ENCODE measurements around the gene MRGPRF. TPM values are rescaled to one million over a fixed set of nuclear protein-coding genes. Genes with fewer than 3 reads are reported as not detected.

MRGPRF gene
- polyA plus RNA-seq, 4 donors, result 17.9 to 28.1 (median 20.8) TPM

GRCh38 chr11:68970921-68971636 lies 42.0 kb downstream of the MRGPRF start:
- no peak for DNase-seq (ENCODE audit: low read depth in 4 of 4, low spot score in 3 of 4)

- no peak for DNase-seq (ENCODE audit: low read depth in 4 of 4, low spot score in 3 of 4)
Measured at GRCh38 chr11:68969386-68969785, 43.7 kb downstream of the MRGPRF start.

- no peak for DNase-seq (ENCODE audit: low read depth in 4 of 4, low spot score in 3 of 4)
Measured at GRCh38 chr11:68968306-68969250, 44.5 kb downstream of the MRGPRF start.

DNA sequence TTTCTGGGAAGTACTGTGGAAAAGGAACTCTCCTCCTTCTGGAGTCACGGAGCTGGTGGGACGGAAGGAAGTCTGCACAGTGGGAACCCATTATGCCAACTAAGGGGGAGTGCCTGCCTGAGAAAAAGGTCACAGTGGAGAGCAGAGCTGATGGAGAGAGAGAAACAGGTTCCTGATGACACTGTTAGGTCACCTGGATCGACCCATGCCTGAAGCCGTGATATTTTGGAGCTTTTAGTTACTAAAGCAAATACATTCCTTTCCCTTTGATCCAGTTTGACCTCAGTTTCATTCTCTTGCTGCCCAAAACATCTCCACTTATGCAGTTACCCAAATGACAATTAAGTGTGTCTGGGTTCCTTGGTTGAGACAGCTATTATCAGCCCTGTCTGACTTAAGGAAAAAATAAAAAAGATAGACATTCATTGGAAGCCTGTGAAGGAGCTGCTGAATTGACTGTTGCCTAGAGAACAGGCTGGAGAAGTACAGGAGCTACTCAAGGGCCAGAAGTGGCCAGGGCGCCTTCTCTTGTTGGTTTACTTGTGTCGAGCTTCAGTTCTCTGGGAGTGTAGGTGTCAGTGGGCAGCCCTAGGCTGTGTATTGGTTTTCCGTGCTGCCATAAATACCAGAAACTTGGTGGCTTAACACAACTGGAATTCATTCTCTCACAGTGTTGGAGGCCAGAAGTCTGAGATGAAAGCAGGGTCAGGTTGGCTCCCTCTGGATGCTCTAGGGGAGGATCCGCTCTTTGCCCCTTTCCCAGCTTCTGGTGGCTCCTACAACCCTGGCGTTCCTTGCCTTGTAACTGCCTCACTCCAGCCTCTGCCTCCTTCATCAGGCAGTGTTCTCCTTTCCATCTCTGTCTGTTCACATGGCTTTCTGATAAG lies 45.9 kb downstream of the MRGPRF start:
- DNase-seq (ENCODE audit: low read depth in 4 of 4, low spot score in 3 of 4), result no peak

GRCh38 chr11:68965901-68966853 lies 46.9 kb downstream of the MRGPRF start:
- no peak for DNase-seq (ENCODE audit: low read depth in 4 of 4, low spot score in 3 of 4)

DNA sequence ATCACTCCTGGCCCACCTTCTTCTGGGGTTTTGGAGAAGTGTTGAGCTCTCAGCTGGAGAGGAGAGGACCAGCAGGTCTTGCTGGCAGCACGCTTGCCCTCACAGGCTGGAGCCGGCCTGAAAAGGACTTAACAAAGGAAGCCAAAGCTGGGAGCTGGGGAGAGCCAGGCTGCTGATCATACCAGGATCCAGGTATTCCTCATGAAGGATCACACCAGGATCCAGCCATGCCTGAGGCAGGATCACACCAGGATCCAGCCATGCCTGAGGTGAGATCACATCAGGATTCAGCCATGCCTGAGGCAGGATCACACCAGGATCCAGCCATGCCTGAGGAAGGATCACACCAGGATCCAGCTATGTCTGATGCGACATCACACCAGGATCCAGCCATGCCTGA lies 49.3 kb downstream of the MRGPRF start:
- no peak for DNase-seq (ENCODE audit: low read depth in 4 of 4, low spot score in 3 of 4)

DNA sequence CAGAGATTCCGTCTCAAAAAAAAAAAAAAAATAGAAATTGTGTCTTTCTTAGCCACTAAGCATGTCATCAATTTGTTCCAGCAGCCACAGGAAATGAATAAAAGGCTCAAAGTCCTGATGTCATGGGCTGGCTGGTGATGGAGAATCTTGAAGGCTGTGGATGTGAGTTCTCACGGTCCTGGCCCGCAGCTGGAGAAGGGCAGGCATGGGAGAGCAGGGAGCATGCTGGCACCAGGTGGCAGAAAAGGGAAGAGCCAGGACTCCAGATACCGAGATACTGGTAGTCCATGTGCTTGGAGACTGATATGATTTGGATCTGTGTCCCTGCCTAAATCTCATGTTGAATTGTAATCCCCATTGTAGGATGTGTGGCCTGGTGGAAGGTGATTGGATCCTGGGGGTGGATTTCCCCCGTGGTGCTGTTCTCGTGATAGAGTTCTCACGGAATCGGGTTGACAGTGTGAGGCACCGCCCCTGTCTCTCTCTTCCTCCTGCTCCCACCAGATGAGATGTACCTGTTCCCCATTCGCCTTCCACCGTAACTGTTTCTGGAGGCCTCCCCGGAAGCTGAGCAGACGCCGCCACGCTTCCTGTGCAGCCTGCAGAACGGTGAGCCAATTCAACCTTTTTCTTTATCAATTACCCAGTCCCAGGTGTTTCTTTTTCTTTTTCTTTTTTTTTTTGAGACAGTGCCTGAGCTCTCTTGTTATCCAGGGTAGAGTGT lies 50.4 kb downstream of the MRGPRF start:
- no peak for DNase-seq (ENCODE audit: low read depth in 4 of 4, low spot score in 3 of 4)

DNA sequence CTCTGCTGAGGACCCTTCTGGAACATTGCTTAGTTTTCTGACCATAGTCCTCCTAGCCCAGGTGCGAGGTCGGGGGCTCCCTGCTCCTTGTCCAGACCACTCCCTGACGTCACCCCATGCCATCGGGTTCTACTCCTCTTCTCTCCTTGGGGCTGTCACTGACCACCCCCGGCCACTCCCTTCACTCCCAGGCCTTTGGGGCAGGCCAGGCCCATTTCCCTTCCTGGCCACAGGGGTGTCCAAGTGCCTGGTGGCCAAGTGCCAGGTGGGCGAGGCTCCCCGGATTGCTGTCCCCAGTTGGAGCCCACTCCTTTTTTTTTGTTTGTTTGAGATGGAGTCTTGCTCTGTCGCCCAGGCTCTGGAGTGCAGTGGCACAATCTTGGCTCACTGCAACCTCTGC lies 51.8 kb downstream of the MRGPRF start:
- DNase-seq (ENCODE audit: low read depth in 4 of 4, low spot score in 3 of 4), result no peak

DNA sequence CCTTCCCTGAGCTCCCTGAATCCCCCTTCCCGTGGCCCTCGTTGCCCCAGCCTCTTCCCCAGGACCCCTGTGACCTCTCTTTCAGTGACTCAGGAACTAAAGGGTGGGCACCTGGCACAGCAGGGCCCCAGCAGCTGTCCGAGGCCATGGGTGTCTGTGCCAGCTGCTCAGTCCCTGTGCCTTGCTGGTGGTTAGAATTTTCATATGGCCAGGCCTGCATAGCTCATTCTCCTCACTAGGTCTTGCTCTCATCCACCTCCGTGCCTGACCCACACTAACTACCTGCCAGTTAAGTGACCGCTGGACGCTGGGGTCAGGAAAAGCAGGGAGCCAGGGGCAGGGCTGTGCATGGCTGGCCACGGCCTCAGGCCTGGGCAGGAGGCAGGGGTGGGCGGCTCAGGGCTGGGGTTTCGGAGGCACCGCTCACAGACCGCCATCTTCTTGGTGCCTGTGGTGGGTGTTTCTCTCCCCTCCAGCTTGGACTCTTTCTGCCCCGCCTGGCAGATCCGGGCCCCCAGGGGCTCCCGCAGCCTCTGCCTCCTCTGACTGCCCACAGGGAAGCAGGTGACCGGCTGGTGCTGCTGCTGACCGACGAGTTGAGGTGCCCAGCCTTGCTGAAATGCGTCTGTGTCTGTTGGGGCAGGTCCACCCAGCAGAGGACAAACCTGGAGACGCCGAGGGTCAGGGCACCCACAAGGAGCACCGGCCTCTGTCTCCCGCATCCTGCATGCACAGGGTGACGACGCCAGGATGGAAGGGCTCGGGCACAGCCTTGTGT lies 52.6 kb downstream of the MRGPRF start:
- no peak for DNase-seq (ENCODE audit: low read depth in 4 of 4, low spot score in 3 of 4)

DNA sequence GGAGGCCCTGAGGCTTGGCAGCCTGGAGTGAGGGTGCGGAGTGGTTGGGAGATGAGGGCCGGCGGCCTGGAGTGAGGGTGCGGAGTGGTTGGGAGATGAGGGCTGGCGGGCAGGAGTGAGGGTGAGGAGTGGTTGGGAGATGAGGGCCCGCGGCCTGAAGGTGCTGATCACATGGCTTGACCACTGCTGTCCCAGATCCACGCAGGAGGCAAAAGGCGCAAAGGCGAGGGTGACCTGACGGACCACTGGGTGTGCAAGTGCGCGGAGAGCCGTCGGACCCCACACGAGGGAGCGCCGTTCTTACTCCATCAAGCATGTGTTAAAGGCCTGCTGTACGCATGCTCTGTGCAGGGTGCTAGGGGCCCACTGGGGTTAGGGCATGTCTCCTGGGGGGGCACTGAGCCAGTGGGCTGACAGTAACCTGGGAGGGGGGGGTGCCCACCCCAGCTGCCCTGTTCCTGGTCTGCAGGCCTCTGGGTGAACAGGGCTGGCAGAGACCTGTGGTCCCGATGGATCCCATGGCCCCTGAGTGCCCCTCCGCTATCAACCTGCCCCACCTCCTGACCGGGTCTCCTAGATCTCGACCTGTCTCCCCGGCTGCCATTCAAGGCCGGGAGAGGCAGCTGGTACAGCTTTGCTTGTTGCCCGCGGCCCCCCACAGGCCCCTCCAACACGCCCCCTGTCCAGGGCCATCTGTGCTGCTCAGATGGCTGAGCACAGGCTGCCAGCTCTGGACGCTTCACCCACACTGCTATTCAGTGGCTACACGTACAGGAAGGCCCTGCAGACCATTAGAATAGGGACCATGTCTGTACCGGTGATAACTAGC lies 53.4 kb downstream of the MRGPRF start:
- DNase-seq (ENCODE audit: low read depth in 4 of 4, low spot score in 3 of 4), result no peak

DNA sequence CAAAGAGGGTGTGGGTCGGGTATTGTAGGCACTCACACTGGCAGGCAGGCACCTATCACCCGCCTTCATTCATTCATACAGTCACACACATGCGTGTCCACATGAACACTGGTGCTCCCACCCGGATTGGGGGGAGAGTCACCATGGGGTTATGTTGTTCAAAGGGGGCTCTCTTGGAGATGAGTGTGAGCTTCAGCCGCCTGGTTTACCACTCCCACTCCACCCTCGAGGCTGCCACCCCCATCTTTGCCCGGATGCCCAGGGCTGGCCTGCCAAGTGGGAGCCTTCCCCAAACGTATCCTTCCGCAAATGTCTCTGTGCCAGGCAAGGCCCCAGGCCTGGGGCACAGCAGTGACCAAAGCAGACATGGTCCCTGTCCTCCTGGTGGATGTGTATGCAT lies 54.8 kb downstream of the MRGPRF start:
- no peak for DNase-seq (ENCODE audit: low read depth in 4 of 4, low spot score in 3 of 4)

- no peak for DNase-seq (ENCODE audit: low read depth in 4 of 4, low spot score in 3 of 4)
Measured at GRCh38 chr11:68956547-68957254, 56.3 kb downstream of the MRGPRF start.

DNA sequence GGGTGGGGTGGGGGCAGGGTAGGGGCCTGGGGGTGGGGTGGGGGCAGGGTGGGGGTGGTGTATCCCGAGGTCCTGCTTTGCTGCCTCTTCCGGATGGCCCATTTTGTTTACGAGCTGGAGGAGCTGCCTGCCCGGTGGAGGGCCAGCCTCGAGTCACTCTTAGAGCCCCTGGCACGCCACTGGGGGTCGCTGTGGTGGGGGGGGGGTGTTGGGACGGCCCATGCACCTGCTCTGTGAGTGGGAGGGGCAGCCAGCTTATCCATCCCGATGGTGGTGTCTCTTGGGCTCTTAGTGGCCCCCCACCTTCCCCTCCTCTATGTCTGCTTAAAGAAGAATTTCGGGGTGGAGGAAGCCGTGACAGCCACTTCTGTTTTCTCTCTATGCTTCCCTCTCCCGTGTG lies 56.9 kb downstream of the MRGPRF start:
- DNase-seq (ENCODE audit: low read depth in 4 of 4, low spot score in 3 of 4), result no peak

- DNase-seq (ENCODE audit: low read depth in 4 of 4, low spot score in 3 of 4), result no peak
Measured at GRCh38 chr11:68955607-68955958, 57.5 kb downstream of the MRGPRF start.

DNA sequence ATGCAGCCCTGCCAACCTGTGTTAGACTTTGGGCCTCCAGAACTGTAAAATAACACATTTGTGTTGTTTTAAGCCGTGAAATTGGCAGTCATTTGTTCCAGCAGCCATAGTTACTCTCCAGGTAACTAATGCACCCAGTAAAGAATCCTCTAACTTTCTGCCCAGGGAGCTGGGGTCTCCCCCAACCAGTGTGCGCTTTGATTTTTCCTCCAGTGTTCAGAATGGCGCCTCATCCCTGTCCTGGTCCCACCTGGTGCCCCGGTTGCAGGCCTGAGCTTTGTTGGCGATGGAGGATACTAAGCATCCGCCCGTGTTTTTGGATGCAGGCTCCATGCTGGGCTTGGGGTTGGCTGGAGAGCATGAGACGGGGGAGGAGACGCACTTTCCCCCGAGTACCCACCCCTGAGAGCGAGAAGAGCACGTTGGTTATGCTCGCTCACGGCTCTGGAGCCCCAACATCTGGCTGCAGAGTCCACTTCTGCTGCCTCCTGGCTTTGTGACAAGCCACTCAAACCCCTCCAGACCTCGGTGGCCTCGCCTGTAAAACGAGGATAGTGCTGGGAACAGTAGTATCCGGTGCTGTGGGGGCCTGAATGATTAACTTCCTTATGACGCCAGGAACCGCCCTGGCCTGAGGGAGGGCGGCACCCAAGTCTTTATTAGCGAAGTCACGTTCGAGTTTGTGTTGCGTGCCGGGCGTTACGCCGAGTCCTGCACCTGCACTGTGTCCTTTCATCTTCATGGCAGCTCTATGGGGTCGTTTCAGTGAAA lies 58.0 kb downstream of the MRGPRF start:
- peak in 2 of 4 donors; percentile 5 to 32 for DNase-seq (ENCODE audit: low read depth in 4 of 4, low spot score in 3 of 4)
